GM23338 (cell line): ENCODE data around the gene MRPS5. TPM values are rescaled to one million over a fixed set of nuclear protein-coding genes. Genes with fewer than 3 reads are reported as not detected.

Source experiments
- ATAC-seq: fragments of 200-7000 bp; cut with Tn5 transposase; 3 replicates; pipeline ENCODE4 v1.9.1; 2020
- DNase-seq: peaks from one replicate; pipeline ENCODE4 v3.0.0-alpha.2; 2015; ENCODE audit warnings: low spot score
- H2AFZ ChIP-seq: fragments of 200-600 bp; sonication (generic); 2 replicates; pipeline ENCODE4 v1.8.0; 2016; ENCODE audit warnings: antibody characterized with exemption, mild to moderate bottlenecking, moderate library complexity
- H3F3A ChIP-seq: fragments of 200-600 bp; sonication (generic); replicated peaks from 2 replicates; pipeline ENCODE4 v1.8.0; 2017; ENCODE audit warnings: antibody characterized with exemption, mixed run types, low read depth
- H3K27ac ChIP-seq: fragments of 200-600 bp; sonication (generic); 2 replicates; pipeline ENCODE4 v1.6.1; 2016; ENCODE audit warnings: low read depth
- H3K27me3 ChIP-seq: fragments of 200-600 bp; sonication (generic); 2 replicates; pipeline ENCODE4 v1.8.0; 2016; ENCODE audit warnings: mild to moderate bottlenecking, mixed run types, moderate library complexity; ENCODE audit not compliant: insufficient read depth
- H3K36me3 ChIP-seq: fragments of 200-600 bp; sonication (generic); 2 replicates; pipeline ENCODE4 v1.8.0; 2016; ENCODE audit warnings: mild to moderate bottlenecking; ENCODE audit not compliant: insufficient read depth
- H3K4me1 ChIP-seq: fragments of 200-600 bp; sonication (generic); 2 replicates; pipeline ENCODE4 v1.8.0; 2016; ENCODE audit warnings: mild to moderate bottlenecking, moderate library complexity; ENCODE audit not compliant: insufficient read depth
- H3K4me2 ChIP-seq: fragments of 200-600 bp; sonication (generic); 2 replicates; pipeline ENCODE4 v1.7.1; 2017; ENCODE audit warnings: mixed run types
- H3K4me3 ChIP-seq: fragments of 200-600 bp; sonication (generic); 2 replicates; pipeline ENCODE4 v1.6.1; 2016; ENCODE audit warnings: mixed run types
- H3K79me2 ChIP-seq: fragments of 200-600 bp; sonication (generic); replicated peaks from 2 replicates; pipeline ENCODE4 v1.8.0; 2017; ENCODE audit warnings: mild to moderate bottlenecking; ENCODE audit not compliant: insufficient read depth
- H3K9me2 ChIP-seq: fragments of 200-600 bp; sonication (generic); 2 replicates; pipeline ENCODE4 v1.8.0; 2017; ENCODE audit not compliant: insufficient read depth
- H4K20me1 ChIP-seq: fragments of 200-600 bp; sonication (generic); replicated peaks from 2 replicates; pipeline ENCODE4 v1.8.0; 2017; ENCODE audit warnings: mild to moderate bottlenecking; ENCODE audit not compliant: insufficient read depth
- H3K27ac Mint-ChIP-seq: 2 replicates; pipeline ENCODE4 v1.8.0; 2020; ENCODE audit warnings: inconsistent platforms, mild to moderate bottlenecking, moderate library complexity, mixed read lengths
- H3K27me3 Mint-ChIP-seq: 3 replicates; pipeline ENCODE4 v1.8.0; 2022; ENCODE audit warnings: low read depth, mild to moderate bottlenecking, moderate library complexity, mixed read lengths, inconsistent platforms; ENCODE audit not compliant: insufficient read depth, poor library complexity
- H3K36me3 Mint-ChIP-seq: 3 replicates; pipeline ENCODE4 v1.8.0; 2021; ENCODE audit warnings: low read depth, mild to moderate bottlenecking, inconsistent platforms, moderate library complexity, mixed read lengths
- H3K4me1 Mint-ChIP-seq: 3 replicates; pipeline ENCODE4 v1.8.0; 2020; ENCODE audit warnings: mild to moderate bottlenecking, inconsistent platforms, mixed read lengths
- H3K4me3 Mint-ChIP-seq: 3 replicates; pipeline ENCODE4 v1.8.0; 2021; ENCODE audit warnings: moderate library complexity, mild to moderate bottlenecking, inconsistent platforms, mixed read lengths
- H3K9me3 Mint-ChIP-seq: 3 replicates; pipeline ENCODE4 v1.8.0; 2020; ENCODE audit warnings: moderate library complexity, mild to moderate bottlenecking, inconsistent platforms, mixed read lengths
- CREB1 ChIP-seq: fragments of 250-450 bp; sonication (Bioruptor Pico); IDR thresholded peaks from 2 replicates; pipeline ENCODE4 v1.5.0; 2020; ENCODE audit warnings: low read depth, mild to moderate bottlenecking, moderate library complexity
- EZH2 ChIP-seq: fragments of 200-600 bp; sonication (generic); IDR thresholded peaks from one replicate; pipeline ENCODE4 v1.8.0; 2017; ENCODE audit warnings: antibody characterized with exemption, mild to moderate bottlenecking, low read depth; ENCODE audit not compliant: unreplicated experiment
- EZH2phosphoT487 ChIP-seq: fragments of 200-600 bp; sonication (generic); IDR thresholded peaks from one replicate; pipeline ENCODE4 v1.8.1; 2018; ENCODE audit warnings: antibody characterized with exemption; ENCODE audit not compliant: unreplicated experiment
- JUNB ChIP-seq: IDR thresholded peaks from one replicate; pipeline ENCODE4 v1.6.1; 2016; ENCODE audit warnings: antibody characterized with exemption; ENCODE audit not compliant: unreplicated experiment
- NANOG ChIP-seq: IDR thresholded peaks from 2 replicates; pipeline ENCODE4 v1.6.1; 2016; ENCODE audit warnings: antibody characterized with exemption, borderline replicate concordance
- POLR2AphosphoS5 ChIP-seq: IDR thresholded peaks from 2 replicates; pipeline ENCODE4 v1.6.1; 2016; ENCODE audit warnings: antibody characterized with exemption, low read depth
- STAT1 ChIP-seq: IDR thresholded peaks from one replicate; pipeline ENCODE4 v1.6.1; 2016; ENCODE audit warnings: antibody characterized with exemption; ENCODE audit not compliant: unreplicated experiment
- ZNF114 ChIP-seq: fragments of 250-450 bp; sonication (Bioruptor Pico); IDR thresholded peaks from 2 replicates; pipeline ENCODE4 v1.5.0; 2020; ENCODE audit warnings: mild to moderate bottlenecking, moderate library complexity
- ZNF331 ChIP-seq: fragments of 250-450 bp; sonication (Bioruptor Pico); IDR thresholded peaks from 2 replicates; pipeline ENCODE4 v1.5.0; 2020; ENCODE audit warnings: low read depth, mild to moderate bottlenecking, moderate library complexity
- polyA plus RNA-seq: library from polyadenylated mRNA; unstranded; fragments of >200 nt; fragmentation: Nextera tagmentation; extraction: Ambion mirVana; gene quantifications from 2 replicates; pipeline ENCODE4 v1.2.1, GENCODE V29; 2016
- total RNA-seq: library from RNA; depleted of rRNA; stranded (reverse); fragments of >200 nt; shearing (Covaris generic); gene quantifications from 2 replicates; pipeline ENCODE4 v1.2.3, GENCODE V29; 2014
- TF ChIP-seq, protein P1 (sequence below): IDR thresholded peaks from one replicate; pipeline ENCODE4 v1.6.1; 2018; ENCODE audit warnings: antibody characterized with exemption; ENCODE audit not compliant: unreplicated experiment
- TF ChIP-seq, protein P2 (sequence below): IDR thresholded peaks from 2 replicates; pipeline ENCODE4 v1.6.1; 2016; ENCODE audit warnings: antibody characterized with exemption
- TF ChIP-seq, protein P3 (sequence below): fragments of 250-450 bp; sonication (Bioruptor Pico); IDR thresholded peaks from 2 replicates; pipeline ENCODE4 v1.5.0; 2020; ENCODE audit warnings: mild to moderate bottlenecking, moderate library complexity
- TF ChIP-seq, protein P4 (sequence below), 2 experiments: fragments of 200-600 bp in 1 of 2; sonication (generic) in 1 of 2; conservative IDR thresholded peaks; 2 replicates each; pipeline versions ENCODE4 v1.5.1 to v1.6.1; 2016 to 2017; ENCODE audit warnings: antibody characterized with exemption in 2 of 2, low read depth in 2 of 2, mild to moderate bottlenecking in 2 of 2, moderate library complexity in 1 of 2

MRPS5 gene
- total and polyA plus RNA-seq, 2 experiments from 2014 or later, result 51.9 to 79.0 TPM

DNA sequence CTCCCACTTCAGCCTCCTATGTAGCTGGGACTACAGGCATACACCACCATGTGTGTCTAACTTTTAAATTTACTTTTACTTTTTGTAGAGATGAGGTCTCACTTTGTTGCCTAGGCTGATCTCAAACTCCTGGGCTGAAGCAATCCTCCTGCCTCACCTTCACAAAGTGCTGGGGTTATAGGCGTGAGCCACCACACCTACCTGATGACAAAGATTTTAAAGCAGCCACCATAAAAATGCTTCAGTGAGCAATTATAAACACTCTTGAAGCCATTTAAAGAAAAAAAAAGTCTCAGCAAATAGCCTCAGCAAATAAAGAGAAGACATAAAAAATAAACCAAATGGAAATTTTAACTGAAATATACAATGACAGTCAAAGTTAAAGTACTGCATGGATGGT lies 35.6 kb downstream of the MRPS5 start:
- peaks cover 51% of the 10 kb centered on the region for H3K36me3 Mint-ChIP-seq

More for the DNA sequence above, 35.6 kb downstream of the MRPS5 start:
- Histone ChIP-seq H3K27me3 (no peaks in the 10 kb centered on the region), H3F3A (no peaks in the 10 kb centered on the region), H3K27ac (no peak overlapping the region), H2AFZ (no peak overlapping the region), H3K4me1 (peaks cover 10% of the 10 kb centered on the region; the same call in 1 of the 2 replicates), H3K79me2 (no peaks in the 10 kb centered on the region), H3K9me2 (no peaks in the 10 kb centered on the region), H3K4me3 (no peak overlapping the region), H4K20me1 (peaks cover 2% of the 10 kb centered on the region; the same call in 1 of the 2 replicates), H3K36me3 (peaks cover 3% of the 10 kb centered on the region; the same call in 1 of the 2 replicates), H3K4me2 (no peak overlapping the region)
- Mint-ChIP-seq H3K9me3 (no peaks in the 10 kb centered on the region), H3K4me3 (no peak overlapping the region), H3K4me1 (peaks cover 12% of the 10 kb centered on the region), H3K27me3 (no peaks in the 10 kb centered on the region), H3K27ac (no peak overlapping the region)
- ATAC-seq (no peak), DNase-seq (no peak)
- TF ChIP-seq EZH2phosphoT487, result no peak
- no peak for TF ChIP-seq ZNF331 (CRISPR knock-in tag)
- no peak for TF ChIP-seq POLR2AphosphoS5
- no peak for TF ChIP-seq EZH2
- no peak for TF ChIP-seq JUNB
- TF ChIP-seq NANOG, result no peak
- TF ChIP-seq, protein P1, sequence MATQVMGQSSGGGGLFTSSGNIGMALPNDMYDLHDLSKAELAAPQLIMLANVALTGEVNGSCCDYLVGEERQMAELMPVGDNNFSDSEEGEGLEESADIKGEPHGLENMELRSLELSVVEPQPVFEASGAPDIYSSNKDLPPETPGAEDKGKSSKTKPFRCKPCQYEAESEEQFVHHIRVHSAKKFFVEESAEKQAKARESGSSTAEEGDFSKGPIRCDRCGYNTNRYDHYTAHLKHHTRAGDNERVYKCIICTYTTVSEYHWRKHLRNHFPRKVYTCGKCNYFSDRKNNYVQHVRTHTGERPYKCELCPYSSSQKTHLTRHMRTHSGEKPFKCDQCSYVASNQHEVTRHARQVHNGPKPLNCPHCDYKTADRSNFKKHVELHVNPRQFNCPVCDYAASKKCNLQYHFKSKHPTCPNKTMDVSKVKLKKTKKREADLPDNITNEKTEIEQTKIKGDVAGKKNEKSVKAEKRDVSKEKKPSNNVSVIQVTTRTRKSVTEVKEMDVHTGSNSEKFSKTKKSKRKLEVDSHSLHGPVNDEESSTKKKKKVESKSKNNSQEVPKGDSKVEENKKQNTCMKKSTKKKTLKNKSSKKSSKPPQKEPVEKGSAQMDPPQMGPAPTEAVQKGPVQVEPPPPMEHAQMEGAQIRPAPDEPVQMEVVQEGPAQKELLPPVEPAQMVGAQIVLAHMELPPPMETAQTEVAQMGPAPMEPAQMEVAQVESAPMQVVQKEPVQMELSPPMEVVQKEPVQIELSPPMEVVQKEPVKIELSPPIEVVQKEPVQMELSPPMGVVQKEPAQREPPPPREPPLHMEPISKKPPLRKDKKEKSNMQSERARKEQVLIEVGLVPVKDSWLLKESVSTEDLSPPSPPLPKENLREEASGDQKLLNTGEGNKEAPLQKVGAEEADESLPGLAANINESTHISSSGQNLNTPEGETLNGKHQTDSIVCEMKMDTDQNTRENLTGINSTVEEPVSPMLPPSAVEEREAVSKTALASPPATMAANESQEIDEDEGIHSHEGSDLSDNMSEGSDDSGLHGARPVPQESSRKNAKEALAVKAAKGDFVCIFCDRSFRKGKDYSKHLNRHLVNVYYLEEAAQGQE, result no peak
- TF ChIP-seq, protein P2, sequence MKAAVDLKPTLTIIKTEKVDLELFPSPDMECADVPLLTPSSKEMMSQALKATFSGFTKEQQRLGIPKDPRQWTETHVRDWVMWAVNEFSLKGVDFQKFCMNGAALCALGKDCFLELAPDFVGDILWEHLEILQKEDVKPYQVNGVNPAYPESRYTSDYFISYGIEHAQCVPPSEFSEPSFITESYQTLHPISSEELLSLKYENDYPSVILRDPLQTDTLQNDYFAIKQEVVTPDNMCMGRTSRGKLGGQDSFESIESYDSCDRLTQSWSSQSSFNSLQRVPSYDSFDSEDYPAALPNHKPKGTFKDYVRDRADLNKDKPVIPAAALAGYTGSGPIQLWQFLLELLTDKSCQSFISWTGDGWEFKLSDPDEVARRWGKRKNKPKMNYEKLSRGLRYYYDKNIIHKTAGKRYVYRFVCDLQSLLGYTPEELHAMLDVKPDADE, result no peak
- no peak for TF ChIP-seq STAT1
- no peak for TF ChIP-seq ZNF114 (CRISPR knock-in tag)
- TF ChIP-seq, protein P3, sequence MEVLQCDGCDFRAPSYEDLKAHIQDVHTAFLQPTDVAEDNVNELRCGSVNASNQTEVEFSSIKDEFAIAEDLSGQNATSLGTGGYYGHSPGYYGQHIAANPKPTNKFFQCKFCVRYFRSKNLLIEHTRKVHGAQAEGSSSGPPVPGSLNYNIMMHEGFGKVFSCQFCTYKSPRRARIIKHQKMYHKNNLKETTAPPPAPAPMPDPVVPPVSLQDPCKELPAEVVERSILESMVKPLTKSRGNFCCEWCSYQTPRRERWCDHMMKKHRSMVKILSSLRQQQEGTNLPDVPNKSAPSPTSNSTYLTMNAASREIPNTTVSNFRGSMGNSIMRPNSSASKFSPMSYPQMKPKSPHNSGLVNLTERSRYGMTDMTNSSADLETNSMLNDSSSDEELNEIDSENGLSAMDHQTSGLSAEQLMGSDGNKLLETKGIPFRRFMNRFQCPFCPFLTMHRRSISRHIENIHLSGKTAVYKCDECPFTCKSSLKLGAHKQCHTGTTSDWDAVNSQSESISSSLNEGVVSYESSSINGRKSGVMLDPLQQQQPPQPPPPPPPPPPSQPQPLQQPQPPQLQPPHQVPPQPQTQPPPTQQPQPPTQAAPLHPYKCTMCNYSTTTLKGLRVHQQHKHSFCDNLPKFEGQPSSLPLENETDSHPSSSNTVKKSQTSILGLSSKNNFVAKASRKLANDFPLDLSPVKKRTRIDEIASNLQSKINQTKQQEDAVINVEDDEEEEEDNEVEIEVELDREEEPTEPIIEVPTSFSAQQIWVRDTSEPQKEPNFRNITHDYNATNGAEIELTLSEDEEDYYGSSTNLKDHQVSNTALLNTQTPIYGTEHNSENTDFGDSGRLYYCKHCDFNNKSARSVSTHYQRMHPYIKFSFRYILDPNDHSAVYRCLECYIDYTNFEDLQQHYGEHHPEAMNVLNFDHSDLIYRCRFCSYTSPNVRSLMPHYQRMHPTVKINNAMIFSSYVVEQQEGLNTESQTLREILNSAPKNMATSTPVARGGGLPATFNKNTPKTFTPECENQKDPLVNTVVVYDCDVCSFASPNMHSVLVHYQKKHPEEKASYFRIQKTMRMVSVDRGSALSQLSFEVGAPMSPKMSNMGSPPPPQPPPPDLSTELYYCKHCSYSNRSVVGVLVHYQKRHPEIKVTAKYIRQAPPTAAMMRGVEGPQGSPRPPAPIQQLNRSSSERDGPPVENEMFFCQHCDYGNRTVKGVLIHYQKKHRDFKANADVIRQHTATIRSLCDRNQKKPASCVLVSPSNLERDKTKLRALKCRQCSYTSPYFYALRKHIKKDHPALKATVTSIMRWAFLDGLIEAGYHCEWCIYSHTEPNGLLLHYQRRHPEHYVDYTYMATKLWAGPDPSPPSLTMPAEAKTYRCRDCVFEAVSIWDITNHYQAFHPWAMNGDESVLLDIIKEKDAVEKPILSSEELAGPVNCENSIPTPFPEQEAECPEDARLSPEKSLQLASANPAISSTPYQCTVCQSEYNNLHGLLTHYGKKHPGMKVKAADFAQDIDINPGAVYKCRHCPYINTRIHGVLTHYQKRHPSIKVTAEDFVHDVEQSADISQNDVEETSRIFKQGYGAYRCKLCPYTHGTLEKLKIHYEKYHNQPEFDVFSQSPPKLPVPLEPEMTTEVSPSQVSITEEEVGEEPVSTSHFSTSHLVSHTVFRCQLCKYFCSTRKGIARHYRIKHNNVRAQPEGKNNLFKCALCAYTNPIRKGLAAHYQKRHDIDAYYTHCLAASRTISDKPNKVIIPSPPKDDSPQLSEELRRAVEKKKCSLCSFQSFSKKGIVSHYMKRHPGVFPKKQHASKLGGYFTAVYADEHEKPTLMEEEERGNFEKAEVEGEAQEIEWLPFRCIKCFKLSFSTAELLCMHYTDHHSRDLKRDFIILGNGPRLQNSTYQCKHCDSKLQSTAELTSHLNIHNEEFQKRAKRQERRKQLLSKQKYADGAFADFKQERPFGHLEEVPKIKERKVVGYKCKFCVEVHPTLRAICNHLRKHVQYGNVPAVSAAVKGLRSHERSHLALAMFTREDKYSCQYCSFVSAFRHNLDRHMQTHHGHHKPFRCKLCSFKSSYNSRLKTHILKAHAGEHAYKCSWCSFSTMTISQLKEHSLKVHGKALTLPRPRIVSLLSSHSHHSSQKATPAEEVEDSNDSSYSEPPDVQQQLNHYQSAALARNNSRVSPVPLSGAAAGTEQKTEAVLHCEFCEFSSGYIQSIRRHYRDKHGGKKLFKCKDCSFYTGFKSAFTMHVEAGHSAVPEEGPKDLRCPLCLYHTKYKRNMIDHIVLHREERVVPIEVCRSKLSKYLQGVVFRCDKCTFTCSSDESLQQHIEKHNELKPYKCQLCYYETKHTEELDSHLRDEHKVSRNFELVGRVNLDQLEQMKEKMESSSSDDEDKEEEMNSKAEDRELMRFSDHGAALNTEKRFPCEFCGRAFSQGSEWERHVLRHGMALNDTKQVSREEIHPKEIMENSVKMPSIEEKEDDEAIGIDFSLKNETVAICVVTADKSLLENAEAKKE (CRISPR knock-in tag), result no peak
- TF ChIP-seq, protein P4, sequence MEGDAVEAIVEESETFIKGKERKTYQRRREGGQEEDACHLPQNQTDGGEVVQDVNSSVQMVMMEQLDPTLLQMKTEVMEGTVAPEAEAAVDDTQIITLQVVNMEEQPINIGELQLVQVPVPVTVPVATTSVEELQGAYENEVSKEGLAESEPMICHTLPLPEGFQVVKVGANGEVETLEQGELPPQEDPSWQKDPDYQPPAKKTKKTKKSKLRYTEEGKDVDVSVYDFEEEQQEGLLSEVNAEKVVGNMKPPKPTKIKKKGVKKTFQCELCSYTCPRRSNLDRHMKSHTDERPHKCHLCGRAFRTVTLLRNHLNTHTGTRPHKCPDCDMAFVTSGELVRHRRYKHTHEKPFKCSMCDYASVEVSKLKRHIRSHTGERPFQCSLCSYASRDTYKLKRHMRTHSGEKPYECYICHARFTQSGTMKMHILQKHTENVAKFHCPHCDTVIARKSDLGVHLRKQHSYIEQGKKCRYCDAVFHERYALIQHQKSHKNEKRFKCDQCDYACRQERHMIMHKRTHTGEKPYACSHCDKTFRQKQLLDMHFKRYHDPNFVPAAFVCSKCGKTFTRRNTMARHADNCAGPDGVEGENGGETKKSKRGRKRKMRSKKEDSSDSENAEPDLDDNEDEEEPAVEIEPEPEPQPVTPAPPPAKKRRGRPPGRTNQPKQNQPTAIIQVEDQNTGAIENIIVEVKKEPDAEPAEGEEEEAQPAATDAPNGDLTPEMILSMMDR (conservative IDR thresholded peaks at IDR 0.05; ENCODE audit: low read depth in 2 of 2), result no peak
- no peak for TF ChIP-seq CREB1 (CRISPR knock-in tag)
